CD4-positive, CD25-positive, alpha-beta regulatory T cell (primary cell): ENCODE results near the gene KIF16B. TPM values are rescaled to one million over a fixed set of nuclear protein-coding genes. Genes with fewer than 3 reads are reported as not detected.
"Not testable (repeated sequence)": the region's sequence is repeated elsewhere in the genome, so short reads cannot be mapped to it uniquely, and the experiment has no call there.

Experiments
- ATAC-seq, 2 donors: fragments of 150-1000 bp; cut with Tn5 transposase; one replicate each; pipeline ENCODE4 v1.10.0; 2021; ENCODE audit warnings: low read depth in 2 of 2, moderate number of reproducible peaks in 2 of 2, moderate library complexity in 1 of 2
- DNase-seq, 3 donors: peaks; one replicate each; pipeline versions ENCODE4 v3.0.0 to v3.0.0-alpha.2; 2012 to 2022; ENCODE audit warnings: mixed read lengths in 1 of 3
- H3K27ac ChIP-seq: one replicate; pipeline ENCODE4 v1.7.0; 2013; ENCODE audit warnings: mild to moderate bottlenecking, low read length; ENCODE audit not compliant: insufficient read depth, poor library complexity, severe bottlenecking
- H3K27me3 ChIP-seq: one replicate; pipeline ENCODE4 v1.7.0; 2013; ENCODE audit warnings: low read length; ENCODE audit not compliant: control insufficient read depth, insufficient read depth
- H3K36me3 ChIP-seq: one replicate; pipeline ENCODE4 v1.7.0; 2013; ENCODE audit warnings: mild to moderate bottlenecking, low read length, moderate library complexity; ENCODE audit not compliant: control insufficient read depth, insufficient read depth
- H3K4me1 ChIP-seq: 2 replicates; pipeline ENCODE4 v1.7.0; 2013; ENCODE audit warnings: mild to moderate bottlenecking, low read length; ENCODE audit not compliant: insufficient read depth, control insufficient read depth, poor library complexity, severe bottlenecking
- H3K4me3 ChIP-seq: one replicate; pipeline ENCODE4 v1.7.0; 2013; ENCODE audit warnings: low read depth, mild to moderate bottlenecking, low read length, moderate library complexity
- H3K9me3 ChIP-seq, 2 experiments: 1 replicate in 1 of 2; 2 replicates in 1 of 2; pipeline ENCODE4 v1.7.0; 2013; ENCODE audit warnings: low read length in 2 of 2, mild to moderate bottlenecking in 1 of 2, moderate library complexity in 1 of 2; ENCODE audit not compliant: control insufficient read depth in 2 of 2
- H3K27ac Mint-ChIP-seq, 3 donors: one replicate each; pipeline ENCODE4 v1.8.0; 2020 to 2022; ENCODE audit warnings: mild to moderate bottlenecking in 3 of 3, mixed read lengths in 3 of 3, moderate library complexity in 2 of 3
- H3K27me3 Mint-ChIP-seq: one replicate; pipeline ENCODE4 v1.8.0; 2022; ENCODE audit warnings: mild to moderate bottlenecking, mixed read lengths
- H3K36me3 Mint-ChIP-seq: one replicate; pipeline ENCODE4 v1.8.0; 2020; ENCODE audit warnings: mixed read lengths
- H3K4me1 Mint-ChIP-seq, 4 donors: one replicate each; pipeline ENCODE4 v1.8.0; 2020 to 2022; ENCODE audit warnings: mixed read lengths in 4 of 4, mild to moderate bottlenecking in 1 of 4
- H3K4me3 Mint-ChIP-seq, 4 donors: one replicate each; pipeline ENCODE4 v1.8.0; 2020 to 2022; ENCODE audit warnings: mild to moderate bottlenecking in 4 of 4, mixed read lengths in 4 of 4, moderate library complexity in 3 of 4
- H3K9me3 Mint-ChIP-seq, 7 donors: one replicate each; pipeline ENCODE4 v1.8.0; 2020 to 2022; ENCODE audit warnings: mixed read lengths in 7 of 7, mild to moderate bottlenecking in 3 of 7, moderate library complexity in 2 of 7
- polyA plus RNA-seq, 4 donors: library from polyadenylated mRNA; unstranded; fragments of 300-500 nt; fragmentation: Illumina TruSeq; gene quantifications; one replicate each; pipeline ENCODE4 v1.2.3, GENCODE V29; 2021
- total RNA-seq: library from RNA; stranded (reverse); gene quantifications from one replicate; pipeline ENCODE4 v1.2.3, GENCODE V29; 2022

Gene KIF16B
- total and polyA plus RNA-seq, 5 donors from 2014 or later: 3.1 to 5.2 (median 4.8) TPM

DNA sequence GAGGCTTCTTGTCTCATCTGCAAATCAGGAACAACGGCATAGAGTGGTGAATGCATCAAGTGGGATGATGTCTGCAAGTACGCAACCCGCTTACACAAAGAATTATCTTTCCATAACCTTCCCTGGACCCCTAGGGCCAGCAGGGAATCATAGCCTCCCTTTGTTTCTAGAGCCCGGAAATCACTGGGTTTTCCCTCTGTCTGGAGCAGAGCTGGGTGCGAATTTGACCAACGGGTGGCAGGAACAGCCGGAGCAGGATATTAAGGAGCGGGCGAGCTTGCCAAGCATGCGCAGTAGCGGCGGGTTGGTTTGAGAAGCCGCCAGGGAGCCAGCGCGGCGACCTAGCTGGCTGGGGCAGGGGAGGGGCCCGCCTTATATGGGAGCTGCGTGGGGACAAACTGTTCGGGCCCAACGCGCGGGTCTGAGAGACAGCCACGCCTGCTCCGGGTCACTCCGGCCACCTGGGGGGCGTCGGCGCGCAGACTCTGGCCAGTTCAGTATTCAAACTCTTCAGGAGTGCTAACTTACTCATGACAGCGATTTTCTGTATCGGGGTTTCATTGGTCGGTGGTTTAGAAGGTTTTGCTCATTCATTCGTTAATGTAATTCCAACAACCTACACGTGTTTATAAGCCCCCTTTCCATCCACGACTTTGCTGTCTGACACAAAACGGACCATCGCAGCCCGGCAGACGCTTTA is 1.6 kb upstream of the KIF16B start:
- peaks cover 24% of the 10 kb centered on the region for H3K4me1 ChIP-seq
- DNase-seq (peak; percentile 54 to 83 (median 72)), ATAC-seq (peak; percentile 62 to 70)
- no peaks in the 10 kb centered on the region for H3K9me3 ChIP-seq
- no peaks in the 10 kb centered on the region for H3K27me3 ChIP-seq
- no peaks in the 10 kb centered on the region for H3K36me3 Mint-ChIP-seq
- H3K36me3 ChIP-seq: no peaks in the 10 kb centered on the region
- peak overlapping the region; percentile 90 for H3K4me3 ChIP-seq
- peaks cover 18 to 56% (median 37%) of the 10 kb centered on the region in 4 donors for H3K4me1 Mint-ChIP-seq
- H3K27ac Mint-ChIP-seq: peak overlapping the region; percentile 0 to 87 (median 87)
- H3K4me3 Mint-ChIP-seq: peak overlapping the region; percentile 82 to 96 (median 92)
- H3K9me3 Mint-ChIP-seq: peaks cover 0 to 2% (median 0%) of the 10 kb centered on the region in 7 donors
- H3K27me3 Mint-ChIP-seq: peaks cover 4% of the 10 kb centered on the region
- no peak overlapping the region for H3K27ac ChIP-seq

DNA sequence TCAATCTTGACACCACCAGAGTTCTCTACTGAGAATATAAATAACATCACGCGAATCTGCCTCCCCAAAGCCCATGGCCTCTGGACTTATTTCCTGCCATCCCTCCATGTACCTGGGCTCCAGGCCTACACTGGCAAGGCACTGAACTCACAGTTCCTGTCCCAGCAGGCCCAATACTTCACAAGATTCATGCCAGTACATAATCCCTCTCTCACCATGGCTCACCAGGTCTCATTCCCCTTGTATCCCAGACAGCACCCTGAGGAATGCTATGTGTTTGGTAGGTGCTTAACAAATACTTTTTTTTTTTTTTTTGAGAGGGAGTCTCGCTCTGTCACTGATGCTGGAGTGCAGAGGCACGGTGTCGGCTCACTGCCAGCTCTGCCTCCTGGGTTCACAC is 1.9 kb downstream of the KIF16B start:
- Mint-ChIP-seq H3K4me3 (peak overlapping the region in 3 of 4 donors; percentile 24 to 82 (median 34)), H3K4me1 (peaks cover 21 to 60% (median 45%) of the 10 kb centered on the region in 4 donors)
- H3K4me3 ChIP-seq: no peak overlapping the region

DNA sequence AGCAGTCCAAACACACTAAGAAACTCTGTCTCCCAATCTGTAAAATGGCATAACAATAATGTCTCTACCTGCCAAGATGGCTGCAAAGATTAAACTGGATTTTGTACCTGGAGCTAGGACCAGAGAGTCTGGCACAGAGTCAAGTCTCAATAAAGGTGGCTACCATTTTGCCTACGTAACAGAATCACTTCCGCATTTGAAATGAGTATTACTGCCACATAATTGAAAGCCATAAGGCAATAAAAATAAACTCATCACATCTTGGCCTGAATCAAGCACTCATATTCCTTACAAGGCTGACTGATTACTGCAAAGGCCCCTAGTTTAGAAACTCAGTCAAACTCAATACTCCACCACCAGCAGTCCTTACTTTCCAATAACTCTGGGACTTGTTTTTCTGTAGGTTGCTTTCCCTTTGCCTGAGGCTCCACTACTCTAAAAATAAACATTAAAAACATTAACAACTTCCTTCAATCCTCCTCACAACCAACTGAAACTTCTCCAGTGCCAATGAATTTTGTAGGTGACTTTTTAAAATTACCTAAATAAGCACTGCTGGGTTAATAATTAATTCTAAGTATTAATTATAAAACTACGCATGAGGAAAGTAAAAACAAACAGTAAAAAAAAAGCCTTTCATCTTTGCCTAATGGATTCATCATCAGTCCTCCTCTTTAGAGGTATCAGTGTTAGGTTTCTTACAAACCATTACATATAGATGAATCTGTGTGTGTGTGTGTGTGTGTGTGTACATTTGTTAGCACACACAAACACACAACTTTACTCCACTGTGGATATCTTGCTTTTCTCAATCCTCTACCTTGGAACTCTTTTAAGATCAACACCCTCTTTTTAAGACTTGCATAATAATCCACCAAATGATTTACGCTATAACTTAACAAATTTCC is 3.7 kb downstream of the KIF16B start:
- H3K27me3 ChIP-seq: no peaks in the 10 kb centered on the region
- no peaks in the 10 kb centered on the region for H3K9me3 ChIP-seq
- no peak overlapping the region for H3K4me3 ChIP-seq
- peaks cover 13% of the 10 kb centered on the region for H3K4me1 ChIP-seq
- no peaks in the 10 kb centered on the region for H3K27me3 Mint-ChIP-seq
- peaks cover 5% of the 10 kb centered on the region for H3K36me3 Mint-ChIP-seq
- no peak overlapping the region for H3K27ac Mint-ChIP-seq
- no peak overlapping the region for H3K4me3 Mint-ChIP-seq
- DNase-seq (no peak), ATAC-seq (no peak)
- peaks cover 0 to 4% (median 0%) of the 10 kb centered on the region in 7 donors for H3K9me3 Mint-ChIP-seq
- peaks cover 12 to 49% (median 40%) of the 10 kb centered on the region in 4 donors for H3K4me1 Mint-ChIP-seq
- H3K36me3 ChIP-seq: no peaks in the 10 kb centered on the region
- no peak overlapping the region for H3K27ac ChIP-seq

More for the DNA sequence above, 1.9 kb downstream of the KIF16B start:
- Mint-ChIP-seq H3K36me3 (no peaks in the 10 kb centered on the region), H3K27ac (peak overlapping the region; percentile 0 to 82 (median 72)), H3K9me3 (peaks cover 0 to 2% (median 0%) of the 10 kb centered on the region in 7 donors), H3K27me3 (peaks cover 4% of the 10 kb centered on the region)
- no peaks in the 10 kb centered on the region for H3K9me3 ChIP-seq
- H3K4me1 ChIP-seq: peaks cover 24% of the 10 kb centered on the region
- ATAC-seq (no peak), DNase-seq (no peak)
- no peaks in the 10 kb centered on the region for H3K27me3 ChIP-seq
- H3K27ac ChIP-seq: no peak overlapping the region
- no peaks in the 10 kb centered on the region for H3K36me3 ChIP-seq

- no peaks in the 10 kb centered on the region for H3K9me3 ChIP-seq
- no peak for DNase-seq
- Mint-ChIP-seq H3K27me3 (no peaks in the 10 kb centered on the region), H3K36me3 (peaks cover 5% of the 10 kb centered on the region), H3K27ac (no peak overlapping the region), H3K4me1 (peaks cover 5 to 30% (median 24%) of the 10 kb centered on the region in 4 donors), H3K4me3 (no peak overlapping the region), H3K9me3 (peaks cover 0 to 10% (median 0%) of the 10 kb centered on the region in 7 donors)
- no peaks in the 10 kb centered on the region for H3K36me3 ChIP-seq
- no peak overlapping the region for H3K4me3 ChIP-seq
- no peak for ATAC-seq
- H3K27ac ChIP-seq: no peak overlapping the region
- no peaks in the 10 kb centered on the region for H3K4me1 ChIP-seq
- no peaks in the 10 kb centered on the region for H3K27me3 ChIP-seq
Measured at GRCh38 chr20:16566080-16566479, 7.2 kb downstream of the KIF16B start.

DNA sequence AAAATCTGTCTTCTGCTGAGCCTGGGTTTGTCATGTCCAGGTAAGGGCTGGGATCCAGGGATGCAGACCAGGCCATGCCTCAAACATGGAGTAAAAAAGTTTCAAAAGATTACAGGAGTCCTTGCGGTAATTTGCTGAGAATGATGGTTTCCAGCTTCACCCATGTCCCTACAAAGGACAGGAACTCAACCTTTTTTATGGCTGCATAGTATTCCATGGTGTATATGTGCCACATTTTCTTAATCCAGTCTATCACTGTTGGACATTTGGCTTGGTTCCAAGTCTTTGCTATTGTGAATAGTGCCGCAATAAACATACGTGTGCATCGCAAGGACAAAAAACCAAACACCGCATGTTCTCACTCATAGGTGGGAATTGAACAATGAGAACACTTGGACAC is 9.2 kb downstream of the KIF16B start:
- not testable (repeated sequence) for H3K4me1 ChIP-seq, H3K27me3 ChIP-seq, H3K36me3 ChIP-seq, H3K36me3 Mint-ChIP-seq, H3K4me3 Mint-ChIP-seq, ATAC-seq, H3K9me3 Mint-ChIP-seq, H3K27ac ChIP-seq, H3K27ac Mint-ChIP-seq, H3K27me3 Mint-ChIP-seq, DNase-seq, H3K9me3 ChIP-seq, H3K4me3 ChIP-seq
- H3K4me1 Mint-ChIP-seq: peaks cover 2 to 21% (median 15%) of the 10 kb centered on the region in 4 donors

DNA sequence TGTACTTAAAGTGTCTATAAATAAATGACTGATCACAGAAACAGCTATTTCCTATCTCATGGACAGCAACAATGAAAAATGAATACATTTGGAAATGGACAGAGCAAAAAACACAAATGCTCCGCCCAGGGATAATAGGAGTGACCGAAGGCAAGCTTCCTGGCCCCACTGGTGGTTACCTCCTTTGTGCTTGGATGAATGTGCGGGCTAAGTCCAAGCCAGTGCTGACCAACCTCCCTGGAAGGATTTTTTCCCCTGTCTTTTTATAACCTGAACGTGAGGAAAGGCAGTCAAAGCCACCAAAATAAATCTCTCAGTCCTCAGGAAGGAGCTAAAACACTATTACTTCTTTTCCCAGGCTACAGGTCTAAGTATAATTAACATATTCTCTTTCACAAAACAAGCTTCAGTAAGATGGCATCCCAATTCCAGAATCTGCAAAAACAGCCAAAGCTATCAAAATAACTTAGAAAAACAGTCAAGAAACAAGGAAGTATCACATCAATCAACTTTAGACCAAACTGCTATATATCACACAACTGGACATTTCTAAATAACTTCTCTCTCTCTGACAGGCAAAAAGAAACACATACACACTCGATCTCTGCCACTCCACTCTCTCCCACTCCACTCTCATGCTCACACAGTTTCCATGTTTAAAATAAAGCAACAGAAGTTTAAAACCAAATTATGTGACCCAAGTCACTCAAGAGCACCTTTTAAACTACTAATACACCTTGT is 10.0 kb downstream of the KIF16B start:
- H3K9me3 ChIP-seq: no peaks in the 10 kb centered on the region
- no peaks in the 10 kb centered on the region for H3K27me3 Mint-ChIP-seq
- no peak overlapping the region for H3K27ac Mint-ChIP-seq
- H3K4me3 Mint-ChIP-seq: no peak overlapping the region
- peaks cover 5% of the 10 kb centered on the region for H3K36me3 Mint-ChIP-seq
- peaks cover 5 to 20% (median 13%) of the 10 kb centered on the region in 4 donors for H3K4me1 Mint-ChIP-seq
- peaks cover 0 to 10% (median 0%) of the 10 kb centered on the region in 7 donors for H3K9me3 Mint-ChIP-seq
- no peak for ATAC-seq
- H3K36me3 ChIP-seq: no peaks in the 10 kb centered on the region
- no peaks in the 10 kb centered on the region for H3K4me1 ChIP-seq
- no peak overlapping the region for H3K4me3 ChIP-seq
- no peaks in the 10 kb centered on the region for H3K27me3 ChIP-seq
- no peak overlapping the region for H3K27ac ChIP-seq
- DNase-seq: no peak

- Mint-ChIP-seq H3K27me3 (no peaks in the 10 kb centered on the region), H3K36me3 (peaks cover 5% of the 10 kb centered on the region), H3K4me3 (no peak overlapping the region), H3K27ac (no peak overlapping the region), H3K4me1 (peaks cover 5 to 20% (median 13%) of the 10 kb centered on the region in 4 donors), H3K9me3 (peaks cover 0 to 12% (median 0%) of the 10 kb centered on the region in 7 donors)
- DNase-seq (no peak), ATAC-seq (no peak)
- no peak overlapping the region for H3K27ac ChIP-seq
- no peak overlapping the region for H3K4me3 ChIP-seq
- no peaks in the 10 kb centered on the region for H3K36me3 ChIP-seq
- H3K9me3 ChIP-seq: no peaks in the 10 kb centered on the region
- H3K27me3 ChIP-seq: no peaks in the 10 kb centered on the region
- H3K4me1 ChIP-seq: no peaks in the 10 kb centered on the region
Measured at GRCh38 chr20:16562259-16562658, 11.0 kb downstream of the KIF16B start.
